ENCODE results near the gene WDFY2.

GRCh38 chr13:51583469-51583874 lies 790 bp upstream of the WDFY2 start:
- no peak for TF ChIP-seq CTCF (IDR thresholded peaks at IDR 0.05; ENCODE audit: low read depth, low read length, missing input control)
- no peak for TF ChIP-seq RAD21 (IDR thresholded peaks at IDR 0.05)
- TF ChIP-seq ATF3 (IDR thresholded peaks at IDR 0.05): no peak
- no peak for TF ChIP-seq NR2F2 (IDR thresholded peaks at IDR 0.05)
- TF ChIP-seq YY1 (IDR thresholded peaks at IDR 0.05): no peak
